OCI-LY1 (cell line): ENCODE measurements around the gene SLC39A2.

Experiments
- H2AFZ ChIP-seq: fragments of 200-600 bp; sonication (generic), shearing (Covaris generic); 2 replicates; pipeline ENCODE4 v1.6.0; 2014; ENCODE audit warnings: antibody characterized with exemption, mild to moderate bottlenecking, low read length
- H3F3A ChIP-seq: fragments of 200-600 bp; sonication (generic), shearing (Covaris generic); 2 replicates; pipeline ENCODE4 v1.6.0; 2014; ENCODE audit warnings: mild to moderate bottlenecking, antibody characterized with exemption, low read length, moderate library complexity; ENCODE audit not compliant: insufficient read depth
- H3K27ac ChIP-seq: fragments of 200-600 bp; sonication (generic); 2 replicates; pipeline ENCODE4 v1.5.1; 2014; ENCODE audit warnings: low read length, mixed run types, mild to moderate bottlenecking, low read depth; ENCODE audit not compliant: poor library complexity, severe bottlenecking
- H3K27me3 ChIP-seq: fragments of 200-600 bp; sonication (generic); 2 replicates; pipeline ENCODE4 v1.6.0; 2014; ENCODE audit warnings: antibody characterized with exemption, mild to moderate bottlenecking, low read length, moderate library complexity; ENCODE audit not compliant: insufficient read depth
- H3K36me3 ChIP-seq: fragments of 200-600 bp; sonication (generic); 2 replicates; pipeline ENCODE4 v1.6.1; 2014; ENCODE audit warnings: mild to moderate bottlenecking, antibody characterized with exemption, low read length, moderate library complexity, mixed read lengths; ENCODE audit not compliant: insufficient read depth
- H3K4me1 ChIP-seq: fragments of 200-600 bp; sonication (generic); 2 replicates; pipeline ENCODE4 v1.5.1; 2014; ENCODE audit warnings: mild to moderate bottlenecking, low read length, moderate library complexity; ENCODE audit not compliant: insufficient read depth, severe bottlenecking
- H3K4me2 ChIP-seq: fragments of 200-600 bp; sonication (generic), shearing (Covaris generic); 2 replicates; pipeline ENCODE4 v1.6.1; 2014; ENCODE audit warnings: low read length
- H3K4me3 ChIP-seq: fragments of 200-600 bp; sonication (generic); 2 replicates; pipeline ENCODE4 v1.5.1; 2014; ENCODE audit warnings: low read length, low read depth, mild to moderate bottlenecking, mixed read lengths; ENCODE audit not compliant: poor library complexity, severe bottlenecking
- H3K79me2 ChIP-seq: fragments of 200-600 bp; shearing (Covaris generic); 2 replicates; pipeline ENCODE4 v1.6.1; 2016; ENCODE audit warnings: mixed run types, low read length, mixed read lengths; ENCODE audit not compliant: insufficient read depth
- H3K9ac ChIP-seq: fragments of 200-600 bp; sonication (generic), shearing (Covaris generic); 2 replicates; pipeline ENCODE4 v1.6.1; 2014; ENCODE audit warnings: mild to moderate bottlenecking, low read length, mixed read lengths
- H3K9me2 ChIP-seq: fragments of 200-600 bp; sonication (generic), shearing (Covaris generic); 2 replicates; pipeline ENCODE4 v1.6.1; 2014; ENCODE audit warnings: low read depth, mild to moderate bottlenecking, low read length, mixed read lengths
- H3K9me3 ChIP-seq: fragments of 200-600 bp; shearing (Covaris generic); 2 replicates; pipeline ENCODE4 v1.6.1; 2014; ENCODE audit warnings: low read length, mixed read lengths
- H4K20me1 ChIP-seq: fragments of 200-600 bp; sonication (generic), shearing (Covaris generic); 2 replicates; pipeline ENCODE4 v1.6.0; 2016; ENCODE audit warnings: mild to moderate bottlenecking, low read length; ENCODE audit not compliant: insufficient read depth
- CTCF ChIP-seq: fragments of 200-600 bp; sonication (generic), shearing (Covaris generic); IDR thresholded peaks from 2 replicates; pipeline ENCODE4 v1.5.1; 2017; ENCODE audit warnings: mild to moderate bottlenecking, antibody characterized with exemption, low read length, moderate library complexity, mixed read lengths
- EZH2 ChIP-seq: fragments of 200-600 bp; sonication (generic), shearing (Covaris generic); IDR thresholded peaks from 2 replicates; pipeline ENCODE4 v1.8.0; 2017; ENCODE audit warnings: borderline replicate concordance, mixed run types, mild to moderate bottlenecking, antibody characterized with exemption, low read length, moderate library complexity, mixed read lengths

Gene SLC39A2

GRCh38 chr14:21049271-21049673 is 50.2 kb downstream of the SLC39A2 start:
- Histone ChIP-seq H3K27ac (no peak overlapping the region), H3K9me3 (no peaks in the 10 kb centered on the region), H3K36me3 (no peaks in the 10 kb centered on the region), H3K9ac (no peak overlapping the region), H3K79me2 (no peaks in the 10 kb centered on the region), H3K4me1 (no peaks in the 10 kb centered on the region), H4K20me1 (no peaks in the 10 kb centered on the region), H2AFZ (no peak overlapping the region), H3K9me2 (no peaks in the 10 kb centered on the region), H3K4me2 (no peak overlapping the region), H3K4me3 (no peak overlapping the region), H3K27me3 (peaks cover 3% of the 10 kb centered on the region; the same call in 1 of the 2 replicates), H3F3A (no peaks in the 10 kb centered on the region)
- TF ChIP-seq EZH2 (no peak), CTCF (no peak)

- Histone ChIP-seq H3F3A (no peaks in the 10 kb centered on the region), H3K27ac (no peak overlapping the region), H2AFZ (no peak overlapping the region), H3K9me3 (no peaks in the 10 kb centered on the region), H3K27me3 (peaks cover 4% of the 10 kb centered on the region; the same call in 1 of the 2 replicates), H3K79me2 (no peaks in the 10 kb centered on the region), H4K20me1 (no peaks in the 10 kb centered on the region), H3K4me1 (no peaks in the 10 kb centered on the region), H3K36me3 (no peaks in the 10 kb centered on the region), H3K9ac (no peak overlapping the region), H3K4me3 (no peak overlapping the region), H3K4me2 (no peak overlapping the region), H3K9me2 (no peaks in the 10 kb centered on the region)
- TF ChIP-seq EZH2 (no peak), CTCF (no peak)
Measured at GRCh38 chr14:21050597-21050996, 51.5 kb downstream of the SLC39A2 start.
